CD4-positive, alpha-beta T cell (primary cell): ENCODE measurements around the gene TOMM6. TPM values are rescaled to one million over a fixed set of nuclear protein-coding genes. Genes with fewer than 3 reads are reported as not detected.

ENCODE experiments used
- ATAC-seq: fragments of 200-7000 bp; cut with Tn5 transposase; one replicate; pipeline ENCODE4 v1.10.0; 2022; ENCODE audit warnings: mild to moderate bottlenecking; ENCODE audit not compliant: poor library complexity
- CTCF ChIA-PET: fragments of 350-600 bp; sonication (Branson Sonifier 250); formaldehyde crosslinking; loops from one replicate; lab custom pipeline; 2021; ENCODE audit warnings: antibody characterized with exemption, inconsistent platforms; lab: Charles Lee
- POLR2A ChIA-PET: fragments of 350-600 bp; sonication (Branson Sonifier 250); formaldehyde crosslinking; loops from one replicate; lab custom pipeline; 2021; ENCODE audit warnings: antibody characterized with exemption, inconsistent platforms; lab: Charles Lee
- DNase-seq, 14 experiments: peaks; one replicate each; pipeline ENCODE4 v3.0.0-alpha.2; 2013 to 2020; ENCODE audit warnings: mixed read lengths in 2 of 14
- H3K27ac ChIP-seq, 2 donors: one replicate each; pipeline versions ENCODE4 v1.5.1 to v1.7.0; 2013; ENCODE audit warnings: low read length in 2 of 2, low read depth in 1 of 2, mild to moderate bottlenecking in 1 of 2
- H3K27me3 ChIP-seq, 2 experiments: 1 replicate in 1 of 2; 2 replicates in 1 of 2; pipeline versions ENCODE4 v1.6.1 to v1.7.0; 2013; ENCODE audit warnings: low read length in 2 of 2, control low read depth in 1 of 2, mild to moderate bottlenecking in 1 of 2, moderate library complexity in 1 of 2; ENCODE audit not compliant: insufficient read depth in 2 of 2, control insufficient read depth in 1 of 2
- H3K36me3 ChIP-seq: one replicate; pipeline ENCODE4 v1.6.1; 2013; ENCODE audit warnings: low read length, control low read depth; ENCODE audit not compliant: insufficient read depth
- H3K4me1 ChIP-seq: one replicate; pipeline ENCODE4 v1.6.1; 2013; ENCODE audit warnings: low read length, control low read depth; ENCODE audit not compliant: insufficient read depth
- H3K4me3 ChIP-seq: one replicate; pipeline ENCODE4 v1.5.1; 2013; ENCODE audit warnings: mild to moderate bottlenecking, low read length, moderate library complexity
- H3K9me3 ChIP-seq, 2 experiments: 1 replicate in 1 of 2; 2 replicates in 1 of 2; pipeline versions ENCODE4 v1.6.1 to v1.7.0; 2013; ENCODE audit warnings: low read length in 2 of 2, mild to moderate bottlenecking in 2 of 2, control low read depth in 1 of 2, moderate library complexity in 1 of 2; ENCODE audit not compliant: control insufficient read depth in 1 of 2, insufficient read depth in 1 of 2
- H3K27ac Mint-ChIP-seq: one replicate; pipeline ENCODE4 v1.8.0; 2020; ENCODE audit warnings: mixed read lengths
- H3K27me3 Mint-ChIP-seq: one replicate; pipeline ENCODE4 v1.8.0; 2021; ENCODE audit warnings: mixed read lengths
- H3K36me3 Mint-ChIP-seq: one replicate; pipeline ENCODE4 v1.8.0; 2021; ENCODE audit warnings: low read depth, mixed read lengths
- H3K4me1 Mint-ChIP-seq: one replicate; pipeline ENCODE4 v1.8.0; 2021; ENCODE audit warnings: low read depth, mixed read lengths
- H3K4me3 Mint-ChIP-seq: one replicate; pipeline ENCODE4 v1.8.0; 2020; ENCODE audit warnings: mild to moderate bottlenecking, mixed read lengths
- H3K9me3 Mint-ChIP-seq: one replicate; pipeline ENCODE4 v1.8.0; 2020; ENCODE audit warnings: mixed read lengths
- intact Hi-C, 2 experiments: fragments of 100-400 bp; cut with DNase I in 1 of 2; cut with micrococcal nuclease in 1 of 2; formaldehyde crosslinking; loops; one replicate each; pipeline versions ENCODE4 v1.15.1 to v1.9.0; 2023 to 2025; cut with DNase I, micrococcal nuclease
- total RNA-seq, 174 experiments: library from RNA in 2 of 174; stranded (reverse) in 2 of 174; gene quantifications; one replicate each; pipeline ENCODE4 v1.2.3 and lab custom pipeline; 2021 to 2026
- TF ChIP-seq, protein P1 (sequence below): fragments of 200-600 bp; IDR thresholded peaks from one replicate; pipeline ENCODE4 v1.8.0; 2022; ENCODE audit warnings: antibody characterized with exemption, mild to moderate bottlenecking

Gene TOMM6
- total RNA-seq, 2 experiments from 2014 or later, result 78.8 to 83.2 TPM

DNA sequence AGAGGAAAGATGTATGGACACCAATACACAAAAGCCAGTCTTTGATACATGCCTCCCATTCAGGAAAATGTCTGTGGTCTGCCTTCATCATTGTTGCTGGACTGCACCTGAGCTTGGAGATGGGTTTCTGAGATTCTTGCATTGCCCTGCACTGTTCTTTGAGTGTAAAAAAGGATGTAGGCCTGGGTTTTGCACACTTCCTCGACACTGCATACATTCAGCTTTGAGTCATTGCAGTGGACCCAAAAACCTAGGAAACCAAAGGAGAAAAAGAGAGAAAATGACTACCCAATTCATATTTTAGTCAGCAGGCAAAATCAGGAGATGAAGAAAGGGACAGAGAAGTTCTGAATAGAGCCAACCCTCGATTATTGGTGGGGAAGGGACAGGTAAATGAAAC is 9.0 kb downstream of the TOMM6 start:
- H3K36me3 Mint-ChIP-seq, result peaks cover 41% of the 10 kb centered on the region
- Histone ChIP-seq H3K36me3 (peaks cover 23% of the 10 kb centered on the region), H3K27me3 (no peaks in the 10 kb centered on the region), H3K4me3 (no peak overlapping the region), H3K9me3 (no peaks in the 10 kb centered on the region), H3K27ac (no peak overlapping the region), H3K4me1 (no peaks in the 10 kb centered on the region)
- intact Hi-C loops, result no loop called here
- no peak for DNase-seq
- ATAC-seq, result no peak
- H3K9me3 Mint-ChIP-seq, result no peaks in the 10 kb centered on the region
- TF ChIP-seq, protein P1, sequence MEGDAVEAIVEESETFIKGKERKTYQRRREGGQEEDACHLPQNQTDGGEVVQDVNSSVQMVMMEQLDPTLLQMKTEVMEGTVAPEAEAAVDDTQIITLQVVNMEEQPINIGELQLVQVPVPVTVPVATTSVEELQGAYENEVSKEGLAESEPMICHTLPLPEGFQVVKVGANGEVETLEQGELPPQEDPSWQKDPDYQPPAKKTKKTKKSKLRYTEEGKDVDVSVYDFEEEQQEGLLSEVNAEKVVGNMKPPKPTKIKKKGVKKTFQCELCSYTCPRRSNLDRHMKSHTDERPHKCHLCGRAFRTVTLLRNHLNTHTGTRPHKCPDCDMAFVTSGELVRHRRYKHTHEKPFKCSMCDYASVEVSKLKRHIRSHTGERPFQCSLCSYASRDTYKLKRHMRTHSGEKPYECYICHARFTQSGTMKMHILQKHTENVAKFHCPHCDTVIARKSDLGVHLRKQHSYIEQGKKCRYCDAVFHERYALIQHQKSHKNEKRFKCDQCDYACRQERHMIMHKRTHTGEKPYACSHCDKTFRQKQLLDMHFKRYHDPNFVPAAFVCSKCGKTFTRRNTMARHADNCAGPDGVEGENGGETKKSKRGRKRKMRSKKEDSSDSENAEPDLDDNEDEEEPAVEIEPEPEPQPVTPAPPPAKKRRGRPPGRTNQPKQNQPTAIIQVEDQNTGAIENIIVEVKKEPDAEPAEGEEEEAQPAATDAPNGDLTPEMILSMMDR, result no peak
- H3K4me3 Mint-ChIP-seq, result no peak overlapping the region
- H3K4me1 Mint-ChIP-seq, result no peaks in the 10 kb centered on the region
- no peak overlapping the region for H3K27ac Mint-ChIP-seq
- ChIA-PET POLR2A (no interaction called here), CTCF (no interaction called here)
- no peaks in the 10 kb centered on the region for H3K27me3 Mint-ChIP-seq

DNA sequence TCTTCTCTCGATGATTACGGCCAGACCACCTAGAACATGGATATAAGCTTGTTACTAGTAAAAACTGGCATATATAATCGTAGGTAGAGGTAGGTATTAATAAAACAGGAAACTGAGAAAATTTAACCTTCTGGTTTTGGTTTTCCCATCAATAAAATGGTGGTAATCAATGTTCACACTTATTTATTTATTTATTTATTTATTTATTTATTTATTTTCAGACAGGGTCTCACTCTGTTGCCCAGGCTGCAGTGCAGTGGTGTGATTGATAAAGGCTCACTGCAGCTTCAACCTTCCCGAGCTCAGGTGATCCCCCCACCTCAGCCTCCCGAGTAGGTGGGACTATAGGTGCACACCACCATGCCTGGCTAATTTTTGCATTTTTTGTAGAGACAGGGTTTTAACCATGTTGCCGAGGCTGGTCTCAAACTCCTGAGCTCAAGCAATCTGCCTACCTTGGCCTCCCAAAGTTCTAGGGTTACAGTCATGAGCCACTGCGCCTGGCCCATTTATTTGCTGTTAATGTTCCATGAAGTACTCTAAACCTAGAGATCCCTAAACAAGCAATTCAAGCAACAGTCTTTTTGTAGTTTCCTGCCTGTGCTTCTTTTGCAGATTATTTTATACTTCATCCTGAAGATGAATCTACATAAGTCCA is 11.5 kb downstream of the TOMM6 start:
- Mint-ChIP-seq H3K9me3 (no peaks in the 10 kb centered on the region), H3K36me3 (peaks cover 19% of the 10 kb centered on the region), H3K4me3 (no peak overlapping the region), H3K27ac (no peak overlapping the region), H3K4me1 (no peaks in the 10 kb centered on the region), H3K27me3 (no peaks in the 10 kb centered on the region)
- ATAC-seq, result no peak
- POLR2A ChIA-PET, result interaction anchor here (0.6 kb wide), 1 partner anchor 11 kb away, joined by 6 read pairs; the partner anchor contains the start of gene TOMM6
- Histone ChIP-seq H3K36me3 (peaks cover 9% of the 10 kb centered on the region), H3K27ac (no peak overlapping the region), H3K4me1 (no peaks in the 10 kb centered on the region), H3K9me3 (no peaks in the 10 kb centered on the region), H3K4me3 (no peak overlapping the region), H3K27me3 (no peaks in the 10 kb centered on the region)
- intact Hi-C loops, result no loop called here
- TF ChIP-seq, protein P1, result no peak
- DNase-seq, result no peak
- CTCF ChIA-PET, result no interaction called here

DNA sequence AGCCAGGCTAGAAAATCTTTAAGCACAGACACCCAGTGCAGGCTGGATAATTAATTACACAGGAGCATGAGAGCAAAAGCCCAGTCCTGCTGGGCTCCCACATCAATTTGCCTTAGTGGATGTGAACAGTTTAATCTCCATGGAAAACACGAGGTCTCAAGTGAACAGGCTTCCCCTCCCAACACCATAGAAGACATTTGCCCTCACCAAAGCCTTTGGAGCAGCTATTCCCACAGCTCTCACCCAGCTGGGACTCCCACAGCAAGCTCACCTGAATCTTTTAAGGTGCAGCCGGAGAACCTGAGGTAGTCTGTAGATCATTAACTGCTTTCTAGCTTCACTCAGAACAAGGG is 12.0 kb downstream of the TOMM6 start:
- Mint-ChIP-seq H3K36me3 (peaks cover 17% of the 10 kb centered on the region), H3K27ac (no peak overlapping the region), H3K4me3 (no peak overlapping the region), H3K9me3 (no peaks in the 10 kb centered on the region), H3K4me1 (no peaks in the 10 kb centered on the region), H3K27me3 (no peaks in the 10 kb centered on the region)
- ChIA-PET CTCF (no interaction called here), POLR2A (interaction anchor here (0.6 kb wide), 1 partner anchor 12 kb away, joined by 6 read pairs; the partner anchor contains the start of gene TOMM6)
- Histone ChIP-seq H3K36me3 (peaks cover 9% of the 10 kb centered on the region), H3K9me3 (no peaks in the 10 kb centered on the region), H3K4me1 (no peaks in the 10 kb centered on the region), H3K27ac (no peak overlapping the region), H3K4me3 (no peak overlapping the region), H3K27me3 (no peaks in the 10 kb centered on the region)
- ATAC-seq (no peak), DNase-seq (no peak)
- TF ChIP-seq, protein P1, result no peak
- intact Hi-C loops, result no loop called here
